GM18508 (cell line): ENCODE measurements around the gene GSTO1.
"Not testable (repeated sequence)": the region's sequence is repeated elsewhere in the genome, so short reads cannot be mapped to it uniquely, and the experiment has no call there.

Source experiments
- ATAC-seq: cut with Tn5 transposase; IDR thresholded peaks from one replicate; pipeline ENCODE4 v1.9.1; 2021; ENCODE audit warnings: moderate number of reproducible peaks; ENCODE audit not compliant: insufficient read depth, unreplicated experiment

GSTO1 gene

DNA sequence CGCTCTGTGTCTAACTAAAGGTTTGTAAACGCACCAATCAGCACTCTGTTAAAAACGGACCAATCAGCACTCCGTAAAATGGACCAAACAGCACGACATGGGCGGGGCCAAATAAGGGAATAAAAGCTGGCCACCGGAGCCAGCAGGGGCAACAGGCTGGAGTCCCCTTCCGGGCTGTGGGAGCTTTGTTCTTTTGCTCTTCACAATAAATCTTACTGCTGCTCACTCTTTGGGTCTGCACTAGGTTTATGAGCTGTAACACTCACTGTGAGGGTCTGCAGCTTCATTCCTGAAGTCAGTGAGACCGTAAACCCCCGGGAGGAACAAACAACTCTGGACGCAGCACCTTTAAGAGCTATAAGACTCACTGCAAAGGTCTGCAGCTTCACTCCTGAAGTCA is 5.8 kb upstream of the GSTO1 start:
- ATAC-seq: not testable (repeated sequence)

DNA sequence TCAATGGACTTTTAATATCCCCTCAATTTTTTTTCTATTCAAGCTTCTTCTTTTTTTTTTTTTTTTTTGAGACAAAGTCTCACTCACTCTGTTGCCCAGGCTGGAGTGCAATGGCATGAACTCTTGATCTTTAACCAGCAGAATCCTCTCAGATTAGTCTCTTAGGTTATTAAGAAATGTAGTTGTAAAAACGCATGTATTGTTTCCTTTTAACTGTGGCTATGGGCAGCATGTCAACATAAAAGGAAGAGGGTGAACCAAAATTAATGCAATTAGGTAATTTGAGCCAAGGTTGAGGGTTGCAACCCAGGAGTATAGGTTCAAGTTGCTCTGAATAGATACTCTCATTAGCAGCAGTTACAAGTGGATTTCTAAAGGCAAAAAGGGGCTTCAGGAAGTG is 4.3 kb upstream of the GSTO1 start:
- no peak for ATAC-seq

- no peak for ATAC-seq
These were observed 3.2 kb upstream of the GSTO1 start for GRCh38 chr10:104251443-104251842.

GRCh38 chr10:104252368-104252767 is 2.3 kb upstream of the GSTO1 start:
- ATAC-seq: no peak

DNA sequence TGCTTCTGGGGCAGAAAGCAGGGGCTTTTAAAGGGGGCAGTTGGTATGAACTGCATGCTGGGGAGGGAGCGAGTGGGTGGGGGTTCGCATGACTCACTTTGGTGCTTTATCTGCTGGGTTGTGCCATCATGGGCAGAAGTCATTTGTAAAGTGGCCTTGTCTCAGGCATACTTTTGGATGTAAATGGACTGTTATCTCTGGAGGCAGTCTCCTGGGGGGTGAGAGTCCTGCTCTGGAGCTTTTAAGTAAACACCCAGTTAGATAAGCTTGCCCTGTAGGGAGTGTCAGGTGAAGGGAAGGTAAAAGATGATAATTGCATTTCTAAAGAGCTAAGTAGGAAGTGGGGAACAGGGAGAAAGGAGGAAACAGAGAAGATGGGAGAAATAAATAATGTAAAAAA is 1.6 kb upstream of the GSTO1 start:
- no peak for ATAC-seq

GRCh38 chr10:104253606-104254410 is 884 bp upstream of the GSTO1 start:
- ATAC-seq: no peak

DNA sequence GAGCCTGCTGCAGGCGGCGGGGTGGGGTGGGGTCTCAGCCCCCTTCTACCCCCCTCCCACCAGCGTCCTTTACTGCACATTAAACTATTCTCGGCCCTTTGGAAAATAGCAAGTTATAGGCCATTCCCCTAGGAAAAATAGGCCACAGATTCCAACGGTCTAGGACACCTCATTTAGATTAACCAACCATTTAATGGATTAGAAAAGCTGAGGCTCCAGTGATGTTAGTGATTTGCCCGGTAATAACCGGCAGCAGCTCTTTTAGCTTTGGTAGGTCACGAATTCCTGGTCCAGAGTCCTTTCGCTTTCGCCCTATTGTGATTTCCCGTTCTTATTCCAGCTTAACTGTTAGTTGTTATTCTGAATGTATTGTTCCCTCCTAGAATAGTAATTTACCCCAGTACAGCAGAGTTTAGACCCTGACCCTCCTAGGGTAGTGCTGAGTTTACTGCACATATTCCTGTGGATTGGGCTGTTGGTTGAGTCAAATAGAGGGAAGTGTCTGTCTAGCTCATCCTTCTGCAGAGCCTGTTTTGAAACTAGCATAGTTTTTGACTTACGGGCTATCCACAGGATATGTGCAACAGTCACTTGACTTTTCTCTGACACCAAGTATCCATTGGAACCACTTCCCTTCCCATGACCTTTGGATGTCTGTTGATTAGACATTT is 754 bp downstream of the GSTO1 start:
- ATAC-seq: no peak

- no peak for ATAC-seq
These were observed 1.8 kb downstream of the GSTO1 start for GRCh38 chr10:104256335-104256961.

DNA sequence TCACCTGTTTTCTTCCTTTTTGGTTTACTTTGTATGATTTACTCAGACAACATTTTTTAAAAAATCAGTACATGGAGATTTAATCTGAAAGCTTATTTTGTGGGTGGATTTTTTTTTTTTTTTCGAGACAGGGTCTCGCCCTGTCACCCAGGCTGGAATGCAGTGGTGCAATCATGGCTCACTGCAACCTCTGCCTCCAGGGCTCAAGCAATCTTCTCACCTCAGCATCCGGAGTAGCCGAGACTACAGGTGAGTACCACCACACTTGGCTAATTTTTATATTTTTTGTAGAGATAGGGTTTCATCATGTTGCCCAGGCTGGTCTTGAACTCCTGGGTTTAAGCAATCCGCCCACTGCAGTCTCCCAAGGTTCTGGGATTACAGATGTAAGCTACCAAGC is 2.5 kb downstream of the GSTO1 start:
- ATAC-seq: no peak

- ATAC-seq: no peak
These were observed 3.5 kb downstream of the GSTO1 start for GRCh38 chr10:104258209-104258608.

- no peak for ATAC-seq
These were observed 4.8 kb downstream of the GSTO1 start for GRCh38 chr10:104259456-104259855.

DNA sequence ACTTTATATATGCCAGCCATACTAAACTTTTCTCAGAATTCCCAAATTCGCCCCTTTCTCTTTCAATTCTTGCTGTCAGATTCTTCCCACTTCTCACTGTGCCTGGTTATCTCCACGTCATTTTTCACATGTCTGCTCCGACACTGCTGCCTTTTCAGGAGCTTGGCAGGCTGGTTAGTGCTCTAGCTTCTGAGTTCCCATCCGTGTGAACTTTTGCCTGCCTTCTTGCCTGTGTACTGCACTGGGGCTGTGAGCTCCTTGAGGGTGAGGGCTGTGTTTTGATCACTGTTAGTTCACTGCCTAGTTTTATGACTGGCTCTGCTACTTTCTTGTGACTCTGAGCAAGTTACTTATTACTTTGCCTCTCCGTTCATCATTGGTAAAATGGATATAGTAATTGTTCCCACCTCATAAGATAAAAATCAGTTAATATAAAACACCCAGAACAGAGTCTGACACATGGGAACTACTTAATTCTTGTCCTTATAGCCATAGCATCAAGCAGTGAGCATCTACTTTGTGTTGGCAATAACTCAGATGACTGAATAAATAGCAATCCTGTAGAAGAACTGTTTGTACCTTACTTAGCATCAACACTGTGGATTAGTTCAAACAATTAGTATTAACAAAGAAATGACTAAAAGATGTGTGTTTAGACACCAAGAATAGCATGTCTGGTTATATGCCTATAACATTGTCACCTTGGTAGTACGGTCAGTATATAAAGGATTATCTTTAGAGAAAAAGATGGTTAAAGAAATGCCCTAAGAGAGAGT is 5.5 kb downstream of the GSTO1 start:
- ATAC-seq: no peak

GRCh38 chr10:104260775-104261115 is 6.1 kb downstream of the GSTO1 start:
- ATAC-seq: no peak

DNA sequence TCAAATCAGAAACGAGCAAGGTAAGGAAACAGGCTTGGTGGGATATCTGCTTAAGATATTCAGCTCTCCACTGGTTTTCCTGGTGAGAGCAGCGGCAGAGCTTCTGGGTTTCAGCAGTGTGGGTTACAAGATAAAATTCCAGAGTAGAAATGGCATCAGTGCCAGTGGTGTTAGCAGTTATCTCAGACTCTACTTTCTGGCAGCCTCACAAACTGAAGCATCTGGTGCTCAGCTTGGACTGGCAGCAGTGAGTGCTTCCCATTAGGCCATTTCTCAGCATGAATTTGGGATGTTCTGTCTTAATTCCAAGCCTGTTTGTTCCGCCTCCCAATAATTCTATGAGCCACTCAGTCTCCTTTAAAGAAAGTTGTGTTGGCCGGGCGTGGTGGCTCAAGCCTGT is 7.4 kb downstream of the GSTO1 start:
- ATAC-seq: no peak

DNA sequence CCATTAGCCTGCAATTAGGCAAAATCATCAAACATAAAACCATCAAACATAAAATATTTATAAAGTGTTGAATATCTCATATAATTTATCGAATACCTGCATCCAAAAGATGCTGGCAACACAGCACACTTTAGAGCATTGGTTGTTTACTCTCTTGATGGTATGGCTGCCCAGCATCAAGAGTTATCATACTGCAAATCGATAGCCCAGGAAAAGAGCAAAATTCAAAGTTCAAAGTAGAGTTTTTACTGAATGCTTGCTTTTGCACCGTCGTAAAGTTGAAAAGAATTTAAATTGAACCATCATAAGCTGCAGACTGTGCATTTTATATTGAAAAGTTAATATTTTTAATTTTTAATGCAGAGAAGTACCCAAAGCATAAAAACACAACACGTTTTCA is 10.1 kb downstream of the GSTO1 start:
- ATAC-seq: no peak

DNA sequence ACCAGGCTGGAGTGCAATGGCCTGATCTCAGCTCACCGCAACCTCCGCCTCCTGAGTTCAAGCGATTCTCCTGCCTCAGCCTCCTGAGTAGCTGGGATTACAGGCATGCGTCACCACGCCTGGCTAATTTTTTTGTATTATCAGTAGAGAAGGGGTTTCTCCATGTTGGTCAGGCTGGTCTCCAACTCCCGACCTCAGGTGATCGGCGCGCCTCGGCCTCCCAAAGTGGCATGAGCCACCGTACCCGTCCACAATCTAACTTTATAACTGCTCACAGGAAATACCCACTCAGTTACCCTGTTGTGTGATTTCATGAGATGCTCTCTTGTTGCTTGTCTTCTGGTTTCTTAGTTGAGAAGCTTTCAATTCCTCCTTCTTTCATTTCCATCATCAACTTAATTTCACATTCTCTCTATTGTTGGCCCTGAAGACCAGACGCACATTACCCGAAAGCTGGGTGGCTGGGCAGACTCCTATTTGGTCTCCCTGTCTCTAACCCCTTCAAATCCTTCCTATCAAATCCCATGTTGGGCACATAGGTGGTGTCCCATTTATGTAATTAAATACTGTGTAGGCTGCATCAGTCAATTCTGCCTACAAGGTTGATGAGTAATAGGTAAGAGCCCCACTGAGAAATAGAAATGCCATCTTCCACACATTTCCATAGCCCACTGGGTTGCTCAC is 13.2 kb downstream of the GSTO1 start:
- no peak for ATAC-seq

DNA sequence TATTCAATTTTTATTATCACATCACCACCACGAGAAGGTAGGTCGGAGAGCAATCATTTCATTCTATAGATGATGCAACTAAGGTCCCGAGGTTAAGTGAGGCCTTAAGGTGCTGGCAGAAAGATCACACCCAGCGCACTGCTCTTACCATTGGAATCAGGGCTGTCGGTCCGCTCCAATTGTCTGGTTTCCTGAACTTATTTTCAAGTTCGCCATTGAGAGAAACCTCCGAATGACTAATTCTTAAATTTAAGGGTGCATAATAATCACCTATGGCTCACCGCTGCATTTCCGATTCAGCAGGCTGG is 13.7 kb downstream of the GSTO1 start:
- ATAC-seq: no peak

DNA sequence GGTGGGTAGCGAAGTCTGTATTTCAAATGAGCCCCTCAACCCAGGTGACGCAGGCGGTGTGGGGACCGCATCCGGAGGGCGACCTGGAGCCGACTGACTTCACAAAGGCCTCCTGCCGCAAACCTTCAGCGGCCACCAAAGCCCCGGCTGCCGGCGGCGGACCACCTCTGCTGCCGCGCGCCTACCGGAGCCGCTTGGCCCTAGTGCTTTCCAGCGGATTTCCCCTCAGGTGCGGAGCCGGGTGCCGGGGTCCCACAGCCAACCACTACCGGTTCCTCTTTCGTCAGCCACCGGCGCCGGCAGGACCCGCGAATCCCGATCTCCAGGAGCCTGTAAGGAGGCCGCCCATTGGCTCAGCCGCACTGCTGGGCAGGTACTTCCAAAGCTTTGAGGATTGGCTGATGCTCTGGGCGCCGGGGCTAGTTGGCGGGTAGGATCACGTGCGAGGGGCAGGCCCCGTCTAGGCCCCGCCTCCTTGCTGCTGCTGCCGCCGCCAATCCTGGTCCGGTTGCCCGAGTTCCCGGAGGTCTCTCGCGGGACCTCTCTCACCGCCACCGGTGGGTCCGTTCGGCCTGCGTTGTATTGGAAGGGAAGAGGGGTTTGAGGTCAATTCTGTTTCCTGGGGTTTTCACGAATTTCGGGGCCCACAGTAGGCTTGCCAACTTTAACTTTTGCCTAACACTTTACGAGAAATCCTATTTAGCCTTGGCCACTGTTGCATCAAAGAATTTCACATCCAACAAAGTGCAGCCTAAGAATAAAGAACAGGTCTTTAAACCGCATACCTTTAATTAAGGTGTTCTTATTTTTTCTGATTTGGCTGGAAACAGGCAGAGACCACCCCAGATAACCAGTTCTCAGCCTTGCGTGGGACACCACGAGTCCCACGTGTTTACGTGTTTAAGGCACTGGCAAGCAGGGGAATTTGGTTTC is 14.3 kb downstream of the GSTO1 start, which contains the start of gene GSTO2:
Gene GSTO2 (plus strand): TSS at position 472 of the 933 bp plus-strand sequence. CDS start 5,732 bp downstream, outside the sequence.
- ATAC-seq: peak; percentile 96

- ATAC-seq: no peak
These were observed 18.6 kb downstream of the GSTO1 start for GRCh38 chr10:104273286-104273685.
